Muscle of back (tissue), 13 donors: ENCODE results near the gene DGKH. TPM values are rescaled to one million over a fixed set of nuclear protein-coding genes. Genes with fewer than 3 reads are reported as not detected.
A peak's percentile ranks its signal among the peaks of the same experiment; 100 is the strongest.

ENCODE experiments used
- DNase-seq, 3 donors: peaks; one replicate each; pipeline versions ENCODE4 v3.0.0 to v3.0.0-alpha.2; 2013
- long read RNA-seq, 9 donors: transcript quantifications; one replicate each; lab custom pipeline, GENCODE V29; 2026
- polyA plus RNA-seq, 10 donors: library from polyadenylated mRNA; unstranded; fragments of 120-200 nt; gene quantifications; one replicate each; pipeline ENCODE4 v1.2.1, GENCODE V29; 2013; ENCODE audit not compliant: insufficient read length in 10 of 10

Gene DGKH, protein sequence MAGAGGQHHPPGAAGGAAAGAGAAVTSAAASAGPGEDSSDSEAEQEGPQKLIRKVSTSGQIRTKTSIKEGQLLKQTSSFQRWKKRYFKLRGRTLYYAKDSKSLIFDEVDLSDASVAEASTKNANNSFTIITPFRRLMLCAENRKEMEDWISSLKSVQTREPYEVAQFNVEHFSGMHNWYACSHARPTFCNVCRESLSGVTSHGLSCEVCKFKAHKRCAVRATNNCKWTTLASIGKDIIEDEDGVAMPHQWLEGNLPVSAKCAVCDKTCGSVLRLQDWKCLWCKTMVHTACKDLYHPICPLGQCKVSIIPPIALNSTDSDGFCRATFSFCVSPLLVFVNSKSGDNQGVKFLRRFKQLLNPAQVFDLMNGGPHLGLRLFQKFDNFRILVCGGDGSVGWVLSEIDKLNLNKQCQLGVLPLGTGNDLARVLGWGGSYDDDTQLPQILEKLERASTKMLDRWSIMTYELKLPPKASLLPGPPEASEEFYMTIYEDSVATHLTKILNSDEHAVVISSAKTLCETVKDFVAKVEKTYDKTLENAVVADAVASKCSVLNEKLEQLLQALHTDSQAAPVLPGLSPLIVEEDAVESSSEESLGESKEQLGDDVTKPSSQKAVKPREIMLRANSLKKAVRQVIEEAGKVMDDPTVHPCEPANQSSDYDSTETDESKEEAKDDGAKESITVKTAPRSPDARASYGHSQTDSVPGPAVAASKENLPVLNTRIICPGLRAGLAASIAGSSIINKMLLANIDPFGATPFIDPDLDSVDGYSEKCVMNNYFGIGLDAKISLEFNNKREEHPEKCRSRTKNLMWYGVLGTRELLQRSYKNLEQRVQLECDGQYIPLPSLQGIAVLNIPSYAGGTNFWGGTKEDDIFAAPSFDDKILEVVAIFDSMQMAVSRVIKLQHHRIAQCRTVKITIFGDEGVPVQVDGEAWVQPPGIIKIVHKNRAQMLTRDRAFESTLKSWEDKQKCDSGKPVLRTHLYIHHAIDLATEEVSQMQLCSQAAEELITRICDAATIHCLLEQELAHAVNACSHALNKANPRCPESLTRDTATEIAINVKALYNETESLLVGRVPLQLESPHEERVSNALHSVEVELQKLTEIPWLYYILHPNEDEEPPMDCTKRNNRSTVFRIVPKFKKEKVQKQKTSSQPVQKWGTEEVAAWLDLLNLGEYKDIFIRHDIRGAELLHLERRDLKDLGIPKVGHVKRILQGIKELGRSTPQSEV
- polyA plus RNA-seq: 1 to 10 TPM; 2.4 to 5.8 (median 3.8) TPM
- long read RNA-seq, donor 1: 0 reads
- long read RNA-seq, donor 2: 0 reads
- long read RNA-seq, donor 3: 0 reads
- long read RNA-seq, donor 4: 0 reads
- long read RNA-seq, donor 5: 0 reads
- long read RNA-seq, donor 6: 0 reads
- long read RNA-seq, donor 7: 0 reads
- long read RNA-seq, donor 8: 0 reads
- long read RNA-seq, donor 9: 0 reads

- DNase-seq: no peak
These were observed at the start of gene DGKH for GRCh38 chr13:42048342-42048683. Gene DGKH, plus strand, starts transcription at chr13:42048648. Its CDS starts 126 bp downstream, at chr13:42048774.

- no peak for DNase-seq
These were observed 47.6 kb upstream of the DGKH start for GRCh38 chr13:42000846-42001245.

- peak; percentile 5 to 36 (median 6) for DNase-seq
These were observed 46.9 kb upstream of the DGKH start for GRCh38 chr13:42001580-42001979.

- no peak for DNase-seq
These were observed 46.4 kb upstream of the DGKH start for GRCh38 chr13:42002066-42002465.

DNA sequence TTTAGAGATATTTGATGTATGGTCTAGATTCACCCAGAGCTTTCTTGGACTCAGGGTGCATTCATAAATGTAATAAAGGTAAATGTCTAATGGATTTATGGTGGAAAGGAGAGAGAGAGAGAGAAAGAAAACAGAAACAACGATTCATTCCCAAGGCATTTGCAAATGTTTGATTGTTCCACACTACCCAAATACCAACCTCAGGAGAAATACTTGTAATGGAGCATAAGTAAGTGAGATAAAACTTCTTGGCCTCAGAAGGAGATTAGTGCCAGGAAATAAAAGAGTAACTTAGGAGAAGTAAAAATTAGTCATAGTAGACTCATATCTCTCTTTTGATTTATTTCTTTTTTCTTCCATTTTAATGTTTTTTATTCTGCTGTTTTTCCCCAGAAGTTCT lies 40.6 kb upstream of the DGKH start:
- no peak for DNase-seq

- DNase-seq: no peak
These were observed 39.4 kb upstream of the DGKH start for GRCh38 chr13:42009057-42009456.

- DNase-seq: peak in 1 of 3 donors; percentile 6
These were observed 36.7 kb upstream of the DGKH start for GRCh38 chr13:42011601-42012350.

DNA sequence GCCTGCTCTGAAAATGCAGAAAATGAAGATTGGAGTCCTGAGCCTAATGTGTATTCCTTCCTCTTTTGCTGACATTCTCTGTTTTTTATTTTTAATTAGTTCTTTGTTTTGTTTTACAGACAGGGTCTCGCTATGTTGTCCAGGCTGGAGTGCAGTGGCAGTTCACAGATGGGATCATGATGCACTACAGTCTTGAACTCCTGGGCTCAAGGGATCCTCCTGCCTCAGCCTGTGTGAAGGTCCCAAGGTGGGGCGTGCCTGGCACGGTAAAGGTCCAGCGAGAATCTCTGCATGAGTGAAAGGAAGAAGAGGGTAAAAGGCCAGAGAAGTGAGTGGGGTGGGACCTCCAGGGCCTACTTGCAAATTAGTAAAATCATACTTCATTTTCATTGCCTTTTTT lies 34.3 kb upstream of the DGKH start:
- no peak for DNase-seq

- no peak for DNase-seq
These were observed 31.2 kb upstream of the DGKH start for GRCh38 chr13:42017264-42017663.

DNA sequence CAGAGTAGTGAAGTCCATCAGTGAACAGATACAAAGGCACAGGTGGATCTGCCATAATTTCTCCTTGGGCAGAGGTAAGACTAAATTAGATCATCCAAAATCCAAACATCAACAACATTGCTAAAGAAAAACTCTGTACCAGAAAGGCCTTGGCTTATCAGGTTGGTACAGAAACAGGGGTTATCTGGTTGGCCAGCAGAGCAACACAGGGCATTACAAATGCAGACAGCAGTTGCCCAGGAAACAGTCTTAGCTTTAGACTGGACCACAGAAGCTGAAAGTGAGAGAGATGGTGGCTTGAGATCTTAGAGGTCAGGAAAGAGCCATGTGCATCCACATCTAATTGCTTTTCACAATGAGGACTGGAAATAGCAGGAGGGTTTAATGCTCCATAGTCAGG lies 26.6 kb upstream of the DGKH start:
- no peak for DNase-seq

- DNase-seq: no peak
These were observed 26.1 kb upstream of the DGKH start for GRCh38 chr13:42022336-42022735.

DNA sequence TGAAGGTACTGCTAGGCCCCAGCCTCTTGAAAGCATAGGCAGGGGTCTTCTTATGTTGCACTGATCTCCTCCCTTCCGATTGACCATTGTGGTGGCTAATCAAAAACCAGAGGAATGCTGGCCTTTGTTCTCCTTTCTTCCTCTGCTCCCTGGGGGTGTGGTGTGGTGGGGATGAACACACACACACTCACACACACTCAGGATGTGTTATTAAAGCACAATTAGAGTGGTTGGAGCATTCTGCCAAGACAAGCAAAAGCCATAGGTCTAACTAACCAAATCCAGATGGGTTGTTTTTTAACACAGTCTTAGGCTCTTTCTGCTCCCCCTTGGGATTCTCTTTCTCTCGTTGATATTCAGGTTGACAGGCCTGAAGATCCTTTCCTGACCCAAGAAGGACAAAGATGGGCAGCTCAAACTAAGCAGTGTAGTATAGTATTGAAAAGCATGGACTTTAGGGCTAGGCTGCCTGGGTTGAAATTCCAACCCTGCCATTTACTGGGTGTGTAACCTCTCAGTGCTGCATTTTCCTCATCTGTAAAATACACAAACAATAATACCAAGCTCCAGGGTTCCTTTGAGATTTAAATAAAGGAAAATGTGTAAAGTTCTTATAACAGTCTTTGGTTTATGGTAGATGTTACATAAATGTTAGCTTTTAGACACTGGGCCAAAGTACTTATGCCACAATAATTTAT lies 25.5 kb upstream of the DGKH start:
- DNase-seq: no peak

- DNase-seq: no peak
These were observed 21.2 kb upstream of the DGKH start for GRCh38 chr13:42027286-42027685.

DNA sequence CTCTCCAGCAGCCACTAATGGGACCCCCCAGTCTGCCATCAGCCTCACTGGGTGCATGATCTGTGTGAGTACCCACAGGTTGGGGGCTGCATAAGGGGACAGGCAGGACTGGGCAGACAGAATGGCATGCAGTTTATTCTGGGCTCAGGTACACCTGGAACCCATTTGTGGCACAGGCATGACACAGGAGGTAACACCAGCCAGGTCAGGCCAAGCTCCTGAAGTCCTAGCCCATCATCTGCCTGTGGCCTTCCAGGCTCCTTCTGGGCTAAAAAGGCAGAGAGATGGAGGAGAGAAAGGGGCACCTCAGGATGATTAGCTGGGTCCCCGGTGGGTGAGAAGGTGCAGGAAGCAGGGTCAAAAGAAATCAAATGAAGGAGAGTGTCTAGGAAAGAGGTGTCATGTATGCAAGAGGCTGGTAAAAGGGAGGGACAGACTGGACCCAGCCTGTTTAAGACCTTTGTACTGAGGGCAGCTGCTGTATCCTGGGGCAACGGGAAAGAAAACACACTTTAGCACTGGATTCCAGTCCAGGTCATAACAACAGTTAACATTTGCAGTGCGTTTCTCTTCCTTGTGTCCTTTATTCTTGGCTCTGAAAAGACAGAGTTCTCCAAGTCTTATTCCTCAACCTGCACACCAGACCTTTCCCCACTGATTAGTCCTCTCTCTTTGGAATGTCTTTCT lies 20.2 kb upstream of the DGKH start:
- DNase-seq: no peak

DNA sequence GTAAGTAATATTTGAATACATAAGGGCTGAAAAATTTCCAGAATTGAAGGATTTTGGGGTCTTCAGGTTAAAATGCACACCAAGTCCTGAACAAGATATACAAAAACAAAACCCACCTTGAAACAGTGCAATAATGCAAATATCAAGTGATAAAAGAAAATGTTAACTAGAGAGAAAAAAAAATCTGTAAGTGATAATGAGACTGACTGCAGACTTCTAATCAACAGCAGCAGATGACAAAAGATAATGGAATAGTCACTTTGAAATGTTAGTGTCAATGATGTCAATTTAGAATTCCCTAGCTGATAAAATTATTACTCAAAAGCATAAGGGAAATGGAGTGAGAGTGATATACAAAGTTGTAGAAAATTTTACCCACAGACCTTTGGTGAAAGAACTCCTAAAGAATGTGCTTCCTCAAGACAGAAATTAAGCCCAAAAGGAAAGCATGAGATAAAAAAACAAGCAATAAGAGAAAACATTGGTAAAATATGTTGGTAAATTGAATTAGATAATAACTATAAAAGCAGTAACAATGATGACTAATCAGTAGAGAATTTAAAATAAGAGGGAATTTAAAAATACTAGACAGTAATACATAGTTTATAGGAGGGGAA lies 12.4 kb upstream of the DGKH start:
- no peak for DNase-seq

DNA sequence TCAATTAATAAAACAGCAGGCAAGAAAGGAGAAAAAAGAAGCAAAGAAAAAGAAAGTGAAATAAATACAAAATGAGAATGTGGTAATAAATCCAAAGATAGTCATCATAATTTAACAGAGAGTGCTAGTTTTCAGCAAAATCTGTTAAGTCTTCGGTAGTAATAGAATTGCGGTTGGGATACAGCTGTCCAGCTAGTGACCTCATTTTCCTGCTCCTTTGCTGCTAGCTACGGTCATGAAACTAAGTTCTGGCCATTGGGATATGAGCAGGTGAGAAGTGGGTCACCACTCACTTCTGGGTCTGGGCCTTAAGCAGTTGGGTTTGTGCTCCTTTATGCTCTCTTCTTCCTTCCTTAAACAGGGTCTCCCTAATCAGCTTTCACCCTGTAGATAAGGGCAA lies 11.7 kb upstream of the DGKH start:
- no peak for DNase-seq

GRCh38 chr13:42038661-42039456 lies 9.6 kb upstream of the DGKH start:
- no peak for DNase-seq

- DNase-seq: no peak
These were observed 8.9 kb upstream of the DGKH start for GRCh38 chr13:42039457-42039945.
